Ishikawa (cell line): ENCODE data around the gene DNAH8.

ENCODE experiments used
- CEBPB ChIP-seq: IDR thresholded peaks from 2 replicates; pipeline ENCODE4 v1.6.1; 2012
- CREB1 ChIP-seq: IDR thresholded peaks from 2 replicates; pipeline ENCODE4 v1.6.1; 2012; ENCODE audit warnings: low read depth
- EGR1 ChIP-seq: IDR thresholded peaks from 2 replicates; pipeline ENCODE4 v1.6.1; 2012
- EP300 ChIP-seq: IDR thresholded peaks from 2 replicates; pipeline ENCODE4 v1.6.1; 2012; ENCODE audit warnings: borderline replicate concordance
- FOXM1 ChIP-seq: IDR thresholded peaks from 2 replicates; pipeline ENCODE4 v1.6.1; 2012; ENCODE audit warnings: low read depth, borderline replicate concordance
- MAX ChIP-seq: IDR thresholded peaks from 2 replicates; pipeline ENCODE4 v1.6.1; 2012
- NFIC ChIP-seq: IDR thresholded peaks from 2 replicates; pipeline ENCODE4 v1.6.1; 2012
- RAD21 ChIP-seq: IDR thresholded peaks from 2 replicates; pipeline ENCODE4 v1.6.1; 2012; ENCODE audit warnings: low read depth
- REST ChIP-seq: IDR thresholded peaks from 2 replicates; pipeline ENCODE4 v1.6.1; 2012; ENCODE audit warnings: low read depth, mild to moderate bottlenecking
- TAF1 ChIP-seq: IDR thresholded peaks from 2 replicates; pipeline ENCODE4 v1.6.1; 2012; ENCODE audit warnings: low read depth, mild to moderate bottlenecking
- TCF12 ChIP-seq: IDR thresholded peaks from 2 replicates; pipeline ENCODE4 v1.6.1; 2012; ENCODE audit warnings: low read depth
- TEAD4 ChIP-seq: IDR thresholded peaks from 2 replicates; pipeline ENCODE4 v1.6.1; 2012
- USF1 ChIP-seq: IDR thresholded peaks from 2 replicates; pipeline ENCODE4 v1.6.1; 2012
- YY1 ChIP-seq: IDR thresholded peaks from 2 replicates; pipeline ENCODE4 v1.6.1; 2012; ENCODE audit warnings: low read depth
- ZBTB7A ChIP-seq: IDR thresholded peaks from 2 replicates; pipeline ENCODE4 v1.6.1; 2012; ENCODE audit warnings: low read depth

Gene DNAH8

GRCh38 chr6:39037082-39037508, 322.0 kb downstream of the DNAH8 start:
- TF ChIP-seq CREB1 (no peak), REST (no peak), FOXM1 (no peak), MAX (no peak), RAD21 (no peak)

GRCh38 chr6:39037707-39038106, 322.6 kb downstream of the DNAH8 start:
- TF ChIP-seq ZBTB7A (no peak), EGR1 (no peak), RAD21 (no peak), USF1 (no peak), FOXM1 (no peak), EP300 (no peak), MAX (no peak), CEBPB (no peak), YY1 (no peak), TAF1 (no peak), TEAD4 (no peak), TCF12 (no peak), NFIC (no peak), CREB1 (no peak), REST (no peak)

- no peak for TF ChIP-seq YY1
- TF ChIP-seq REST = no peak
- no peak for TF ChIP-seq TAF1
- no peak for TF ChIP-seq ZBTB7A
- no peak for TF ChIP-seq USF1
- TF ChIP-seq EGR1 = no peak
- TF ChIP-seq NFIC = no peak
- no peak for TF ChIP-seq RAD21
- no peak for TF ChIP-seq CREB1
- no peak for TF ChIP-seq CEBPB
Measured at GRCh38 chr6:39040080-39040673, 325.1 kb downstream of the DNAH8 start.

GRCh38 chr6:39041072-39041471, 326.0 kb downstream of the DNAH8 start:
- TF ChIP-seq USF1 (no peak), FOXM1 (no peak), EP300 (no peak), RAD21 (no peak), NFIC (no peak)

- no peak for TF ChIP-seq FOXM1
- no peak for TF ChIP-seq MAX
- TF ChIP-seq TCF12 = no peak
Measured at GRCh38 chr6:39043776-39044175, 328.7 kb downstream of the DNAH8 start.
